NCI-H146 treated with DMSO at 0.1 percent for 48 hours (cell line): ENCODE measurements around the gene GOLGA2.

Experiments
- DNase-seq: peaks from one replicate; lab custom pipeline; 2025; ENCODE audit not compliant: unreplicated experiment; lab: John Stamatoyannopoulos, UW

Gene GOLGA2

DNA sequence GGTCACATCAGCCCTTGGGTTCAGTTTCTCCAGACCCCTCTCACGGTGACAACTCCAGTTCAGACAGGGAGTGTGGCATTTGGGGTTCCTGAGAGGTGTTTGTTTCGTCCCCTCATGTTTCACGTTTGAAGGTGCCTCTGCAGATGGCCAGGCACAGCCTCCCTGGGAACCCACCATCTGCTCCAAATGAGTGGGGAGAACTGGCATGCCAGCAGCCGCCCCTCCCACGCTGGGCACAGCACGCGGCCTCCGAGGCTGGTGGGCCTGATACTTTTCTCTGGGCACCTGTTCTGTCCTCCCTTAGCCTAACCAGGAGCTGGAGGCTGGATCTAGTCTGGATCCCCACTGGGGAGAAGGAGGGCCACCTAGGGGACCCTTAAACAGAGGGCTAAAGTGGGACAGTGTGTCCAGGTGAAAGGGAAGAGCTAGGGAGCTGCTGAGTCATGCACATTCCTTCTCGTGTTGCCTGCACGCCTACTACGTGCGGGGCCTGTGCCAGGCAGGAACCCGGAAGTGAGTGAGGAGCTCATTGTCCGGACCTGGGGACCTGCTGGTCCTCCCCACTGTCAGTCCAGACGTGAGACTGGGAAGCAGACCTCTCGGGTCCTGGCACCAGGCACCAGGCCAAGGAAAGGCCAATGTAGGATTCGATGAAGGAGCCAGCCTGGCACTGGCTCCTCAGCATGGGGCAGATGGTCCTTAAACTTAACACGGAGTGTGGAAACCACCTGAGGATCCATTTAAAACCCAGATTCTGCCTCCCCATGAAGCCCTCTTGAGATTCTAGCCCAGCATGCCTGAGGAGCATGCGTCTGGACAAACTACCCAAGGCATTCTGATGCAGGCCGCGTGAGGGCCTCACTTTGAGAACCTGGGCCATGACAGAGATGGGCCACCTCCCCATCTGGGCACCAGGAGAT, 61.0 kb downstream of the GOLGA2 start:
- DNase-seq, result no peak

GRCh38 chr9:128213746-128214497, 61.9 kb downstream of the GOLGA2 start:
- DNase-seq, result no peak

- no peak for DNase-seq
Observed at GRCh38 chr9:128211981-128212281, 63.9 kb downstream of the GOLGA2 start.

- no peak for DNase-seq
Observed at GRCh38 chr9:128211186-128211980, 64.4 kb downstream of the GOLGA2 start.

GRCh38 chr9:128208946-128209669, 66.7 kb downstream of the GOLGA2 start:
- DNase-seq, result no peak

GRCh38 chr9:128208386-128208785, 67.4 kb downstream of the GOLGA2 start:
- no peak for DNase-seq

DNA sequence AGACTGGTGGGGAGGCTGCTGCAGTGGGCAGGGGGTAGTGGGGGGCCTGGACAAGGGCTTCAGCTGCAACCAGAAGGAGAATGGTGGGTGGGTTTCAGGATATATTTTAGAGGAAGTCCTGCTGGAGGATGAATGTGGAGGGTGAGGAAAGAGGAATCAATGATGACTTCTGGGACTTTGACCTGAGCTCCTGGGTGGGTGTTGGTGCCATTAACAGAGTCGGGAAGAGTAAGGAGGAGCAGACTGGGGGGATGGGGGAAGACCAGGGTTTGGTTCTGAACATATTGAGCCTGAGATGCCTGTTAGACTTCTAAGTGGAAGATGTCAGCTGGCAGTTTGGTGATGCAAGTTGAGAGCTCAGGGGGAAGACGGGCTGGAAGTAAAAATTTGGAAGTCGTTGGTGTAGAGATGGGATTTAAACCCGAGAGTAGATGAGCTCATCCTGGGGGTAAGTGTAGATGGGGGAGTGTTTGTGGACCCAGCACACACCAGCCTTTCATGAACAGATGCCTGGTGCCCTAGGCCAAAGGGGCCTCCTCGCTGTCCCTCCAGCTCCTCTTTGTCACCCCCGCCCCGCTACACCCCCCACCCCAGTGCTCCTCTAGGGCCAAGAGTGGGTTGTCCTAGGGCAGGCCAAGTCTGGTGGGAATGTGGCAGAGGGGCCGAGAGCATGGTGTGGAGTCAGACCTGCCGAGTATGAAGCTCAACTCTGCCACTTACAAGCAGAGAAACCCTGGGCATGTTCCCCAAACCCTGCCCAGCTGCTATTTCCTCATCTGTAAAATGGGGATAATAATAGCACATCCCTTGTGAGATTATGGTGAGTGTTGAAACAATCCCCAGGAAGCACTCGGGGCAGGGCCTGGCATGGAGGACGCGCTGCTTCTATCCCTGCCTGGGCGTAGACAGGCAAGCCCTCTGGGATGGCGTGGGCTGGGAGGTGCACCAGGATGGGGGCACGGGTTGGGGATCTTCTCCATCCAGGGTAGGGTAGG, 68.6 kb downstream of the GOLGA2 start:
- DNase-seq, result no peak

DNA sequence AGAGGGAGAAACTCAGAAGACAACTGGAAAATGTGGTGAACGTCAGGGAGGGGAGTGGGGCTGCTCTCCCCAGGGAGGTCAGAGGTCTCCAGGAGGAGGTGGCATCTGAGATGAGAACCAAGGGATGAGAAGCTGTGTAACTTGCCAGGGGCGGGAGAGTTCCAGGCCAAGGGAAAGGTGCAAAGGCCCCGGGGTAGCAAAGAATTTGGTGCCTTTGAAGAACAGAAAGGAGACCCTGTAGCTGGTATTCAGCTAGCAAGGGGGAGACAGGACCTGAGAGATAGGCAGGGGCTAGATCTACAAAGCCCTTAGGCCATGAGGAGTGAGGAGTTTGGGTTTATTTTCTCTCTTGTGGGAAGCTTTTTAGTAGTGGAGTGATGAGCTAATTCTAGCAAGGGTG, 69.3 kb downstream of the GOLGA2 start:
- DNase-seq, result no peak
